Breast epithelium (tissue), 4 donors: ENCODE measurements around the gene CDK12. TPM values are rescaled to one million over a fixed set of nuclear protein-coding genes. Genes with fewer than 3 reads are reported as not detected.
"Not testable (repeated sequence)": the region's sequence is repeated elsewhere in the genome, so short reads cannot be mapped to it uniquely, and the experiment has no call there.

Experiments used
- DNase-seq, 2 donors: peaks; one replicate each; pipeline ENCODE4 v3.0.0-alpha.2; 2019; ENCODE audit warnings: low spot score in 2 of 2
- H3K27ac ChIP-seq, 2 donors: fragments of 200-600 bp; sonication (generic) in 1 of 2; one replicate each; pipeline ENCODE4 v1.5.1; 2016 to 2019; ENCODE audit warnings: mild to moderate bottlenecking in 1 of 2
- H3K27me3 ChIP-seq, 2 donors: fragments of 200-600 bp; sonication (generic) in 1 of 2; one replicate each; pipeline versions ENCODE4 v1.5.1 to v1.6.0; 2017 to 2019; ENCODE audit warnings: control low read depth in 1 of 2, mild to moderate bottlenecking in 1 of 2
- H3K36me3 ChIP-seq: fragments of 200-600 bp; one replicate; pipeline ENCODE4 v1.5.1; 2019
- H3K4me1 ChIP-seq, 2 donors: fragments of 200-600 bp; sonication (generic); one replicate each; pipeline ENCODE4 v1.5.1; 2016 to 2019; ENCODE audit warnings: control low read depth in 1 of 2
- H3K4me3 ChIP-seq, 3 donors: fragments of 200-600 bp; sonication (generic); 1 replicate in 2 of 3; 2 replicates in 1 of 3; pipeline ENCODE4 v1.5.1; 2016 to 2019; ENCODE audit warnings: mild to moderate bottlenecking in 3 of 3, moderate library complexity in 2 of 3
- H3K9me3 ChIP-seq, 2 donors: fragments of 200-600 bp; sonication (generic) in 1 of 2; one replicate each; pipeline ENCODE4 v1.5.1; 2016 to 2019; ENCODE audit warnings: control low read depth in 1 of 2
- CTCF ChIP-seq, 3 donors: fragments of 450-650 bp; IDR thresholded peaks; one replicate each; pipeline ENCODE4 v1.5.1; 2016 to 2017; ENCODE audit warnings: antibody characterized with exemption in 3 of 3, mild to moderate bottlenecking in 3 of 3, moderate library complexity in 3 of 3
- POLR2A ChIP-seq: fragments of 450-650 bp; IDR thresholded peaks from one replicate; pipeline ENCODE4 v1.6.1; 2016; ENCODE audit warnings: antibody characterized with exemption, mild to moderate bottlenecking, moderate library complexity
- POLR2AphosphoS5 ChIP-seq, 3 donors: sonication (generic); formaldehyde crosslinking; IDR thresholded peaks; one replicate each; pipeline ENCODE4 v1.6.1; 2017; ENCODE audit warnings: antibody characterized with exemption in 3 of 3
- intact Hi-C: fragments of 100-400 bp; cut with DNase I; formaldehyde crosslinking; loops from one replicate; pipeline ENCODE4 v1.15.1; 2023; ENCODE audit warnings: low total_unique reads
- total RNA-seq, 3 donors: library from RNA; depleted of rRNA; stranded (reverse); fragments of >200 nt; gene quantifications; one replicate each; pipeline ENCODE4 v1.1.0, GENCODE V29; 2016

The CDK12 gene
- total RNA-seq, 3 donors from 2014 or later: 38.6 to 58.2 (median 41.3) TPM

DNA sequence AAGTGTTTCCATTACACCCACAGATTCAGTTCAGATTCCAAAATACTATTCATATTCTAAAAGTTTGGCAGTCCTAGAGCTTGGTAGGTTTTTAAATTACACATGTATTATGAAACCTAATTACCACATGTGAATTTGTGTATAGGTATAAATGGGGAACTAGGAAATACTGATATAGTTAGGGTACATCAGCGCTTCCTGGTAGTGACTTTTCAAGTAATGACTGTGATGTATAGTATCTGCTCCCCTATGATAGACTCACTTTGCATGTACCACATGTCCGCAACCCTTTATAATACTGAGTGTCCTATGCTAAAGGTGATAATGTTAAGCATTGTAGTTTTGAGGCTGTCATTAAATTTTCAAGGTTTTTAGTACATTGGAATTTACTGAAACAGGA is 22.9 kb downstream of the CDK12 start:
- no peaks in the 10 kb centered on the region for H3K27me3 ChIP-seq
- DNase-seq: no peak
- intact Hi-C loops: no loop called here

DNA sequence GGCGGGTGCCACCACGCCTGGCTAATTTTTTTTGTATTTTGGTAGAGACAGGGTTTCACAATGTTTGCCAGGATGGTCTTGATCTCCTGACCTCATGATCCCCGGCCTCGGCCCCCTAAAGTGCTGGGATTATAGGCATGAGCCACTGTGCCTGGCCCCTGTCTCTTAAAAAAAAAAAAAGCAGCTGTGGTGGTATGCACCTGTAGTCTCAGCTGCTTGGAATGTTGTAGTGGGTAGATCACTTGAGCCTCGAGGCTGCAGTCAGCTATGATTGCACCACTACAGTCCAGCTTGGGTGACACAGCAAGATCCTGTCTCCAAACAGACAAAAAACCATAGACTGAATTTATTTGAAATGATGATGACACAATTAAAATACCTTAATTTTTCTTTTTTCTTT is 24.3 kb downstream of the CDK12 start:
- no peaks in the 10 kb centered on the region for H3K27me3 ChIP-seq
- no peaks in the 10 kb centered on the region for H3K36me3 ChIP-seq
- peak in 1 of 2 donors; percentile 64 for DNase-seq
- H3K9me3 ChIP-seq: no peaks in the 10 kb centered on the region
- H3K4me3 ChIP-seq: no peak overlapping the region
- TF ChIP-seq POLR2A (no peak), CTCF (IDR thresholded peaks at IDR 0.05) (no peak), POLR2AphosphoS5 (IDR thresholded peaks at IDR 0.05) (no peak)
- H3K27ac ChIP-seq: no peak overlapping the region
- H3K4me1 ChIP-seq: no peaks in the 10 kb centered on the region
- intact Hi-C loops: no loop called here

More for the DNA sequence above, 22.9 kb downstream of the CDK12 start:
- Histone ChIP-seq H3K4me3 (no peak overlapping the region), H3K27ac (no peak overlapping the region), H3K4me1 (no peaks in the 10 kb centered on the region), H3K9me3 (no peaks in the 10 kb centered on the region), H3K36me3 (no peaks in the 10 kb centered on the region)
- TF ChIP-seq CTCF (IDR thresholded peaks at IDR 0.05): no peak
- TF ChIP-seq POLR2A: no peak
- no peak for TF ChIP-seq POLR2AphosphoS5 (IDR thresholded peaks at IDR 0.05)

GRCh38 chr17:39486242-39486641 is 25.0 kb downstream of the CDK12 start:
- intact Hi-C loops: no loop called here
- DNase-seq: no peak
- H3K4me1 ChIP-seq: no peaks in the 10 kb centered on the region
- no peak overlapping the region for H3K4me3 ChIP-seq
- no peaks in the 10 kb centered on the region for H3K9me3 ChIP-seq
- no peaks in the 10 kb centered on the region for H3K36me3 ChIP-seq
- no peak for TF ChIP-seq CTCF (IDR thresholded peaks at IDR 0.05)
- TF ChIP-seq POLR2A: no peak
- TF ChIP-seq POLR2AphosphoS5 (IDR thresholded peaks at IDR 0.05): no peak
- H3K27me3 ChIP-seq: no peaks in the 10 kb centered on the region
- peak overlapping the region in 1 of 2 donors; percentile 30 for H3K27ac ChIP-seq

- intact Hi-C loops, H3K36me3 ChIP-seq: not testable (repeated sequence)
Observed at GRCh38 chr17:39487490-39487889, 26.2 kb downstream of the CDK12 start.

GRCh38 chr17:39487946-39488345 is 26.7 kb downstream of the CDK12 start:
- no peaks in the 10 kb centered on the region for H3K9me3 ChIP-seq
- intact Hi-C loops: no loop called here
- no peaks in the 10 kb centered on the region for H3K36me3 ChIP-seq
- H3K4me3 ChIP-seq: no peak overlapping the region
- no peaks in the 10 kb centered on the region for H3K27me3 ChIP-seq
- TF ChIP-seq POLR2A (no peak), POLR2AphosphoS5 (IDR thresholded peaks at IDR 0.05) (no peak), CTCF (IDR thresholded peaks at IDR 0.05) (no peak)
- H3K27ac ChIP-seq: no peak overlapping the region
- H3K4me1 ChIP-seq: no peaks in the 10 kb centered on the region
- DNase-seq: no peak

More at GRCh38 chr17:39487490-39487889, 26.2 kb downstream of the CDK12 start:
- not testable (repeated sequence) for H3K9me3 ChIP-seq, H3K4me1 ChIP-seq, H3K27ac ChIP-seq, DNase-seq, H3K4me3 ChIP-seq, H3K27me3 ChIP-seq

GRCh38 chr17:39496921-39497320 is 35.6 kb downstream of the CDK12 start:
- H3K27me3 ChIP-seq, H3K27ac ChIP-seq, H3K4me3 ChIP-seq, intact Hi-C loops, H3K36me3 ChIP-seq, H3K4me1 ChIP-seq, H3K9me3 ChIP-seq: not testable (repeated sequence)
- DNase-seq: peak in 1 of 2 donors; percentile 13
